Naive thymus-derived CD4-positive, alpha-beta T cell (primary cell): Measurements from ENCODE around the gene PLEKHM3. TPM values are rescaled to one million over a fixed set of nuclear protein-coding genes. Genes with fewer than 3 reads are reported as not detected.
A peak's percentile ranks its signal among the peaks of the same experiment; 100 is the strongest.
"Not testable (repeated sequence)": the region's sequence is repeated elsewhere in the genome, so short reads cannot be mapped to it uniquely, and the experiment has no call there.

ENCODE experiments used
- ATAC-seq: fragments of 150-1000 bp; cut with Tn5 transposase; 2 replicates; pipeline ENCODE4 v1.10.0; 2021; ENCODE audit warnings: mild to moderate bottlenecking, moderate library complexity
- CTCF ChIA-PET: fragments of 350-600 bp; sonication (Branson Sonifier 250); formaldehyde crosslinking; loops from one replicate; lab custom pipeline; 2021; ENCODE audit warnings: antibody characterized with exemption; lab: Charles Lee
- POLR2A ChIA-PET: fragments of 350-600 bp; sonication (Branson Sonifier 250); formaldehyde crosslinking; loops from one replicate; lab custom pipeline; 2021; ENCODE audit warnings: antibody characterized with exemption, inconsistent platforms; lab: Charles Lee
- DNase-seq, 9 donors: peaks; one replicate each; pipeline versions ENCODE4 v3.0.0 to v3.0.0-alpha.2; 2020 to 2022; ENCODE audit warnings: mixed read lengths in 1 of 9
- H3K27ac ChIP-seq: one replicate; pipeline ENCODE4 v1.7.0; 2013; ENCODE audit warnings: mild to moderate bottlenecking, low read depth, low read length, moderate library complexity
- H3K27me3 ChIP-seq, 2 donors: one replicate each; pipeline ENCODE4 v1.7.0; 2013; ENCODE audit warnings: low read length in 2 of 2, mild to moderate bottlenecking in 2 of 2, moderate library complexity in 2 of 2; ENCODE audit not compliant: control insufficient read depth in 2 of 2, insufficient read depth in 2 of 2
- H3K36me3 ChIP-seq, 3 experiments: 1 replicate in 2 of 3; 2 replicates in 1 of 3; pipeline ENCODE4 v1.7.0; 2013; ENCODE audit warnings: low read length in 3 of 3, mild to moderate bottlenecking in 3 of 3, moderate library complexity in 1 of 3; ENCODE audit not compliant: insufficient read depth in 3 of 3, control insufficient read depth in 2 of 3
- H3K4me1 ChIP-seq, 2 donors: one replicate each; pipeline ENCODE4 v1.7.0; 2013; ENCODE audit warnings: low read length in 2 of 2, mild to moderate bottlenecking in 2 of 2, moderate library complexity in 1 of 2; ENCODE audit not compliant: control insufficient read depth in 2 of 2, insufficient read depth in 2 of 2
- H3K4me3 ChIP-seq: 2 replicates; pipeline ENCODE4 v1.7.0; 2013; ENCODE audit warnings: mild to moderate bottlenecking, low read length
- H3K9me3 ChIP-seq, 3 experiments: 1 replicate in 2 of 3; 2 replicates in 1 of 3; pipeline ENCODE4 v1.7.0; 2013; ENCODE audit warnings: low read length in 3 of 3; ENCODE audit not compliant: control insufficient read depth in 2 of 3
- H3K27ac Mint-ChIP-seq, 9 donors: one replicate each; pipeline ENCODE4 v1.8.0; 2020 to 2022; ENCODE audit warnings: mixed read lengths in 9 of 9, mild to moderate bottlenecking in 8 of 9, moderate library complexity in 5 of 9, inconsistent platforms in 2 of 9
- H3K27me3 Mint-ChIP-seq, 5 donors: one replicate each; pipeline ENCODE4 v1.8.0; 2021 to 2022; ENCODE audit warnings: mixed read lengths in 5 of 5, mild to moderate bottlenecking in 1 of 5
- H3K36me3 Mint-ChIP-seq, 5 donors: one replicate each; pipeline ENCODE4 v1.8.0; 2020 to 2022; ENCODE audit warnings: mixed read lengths in 5 of 5, mild to moderate bottlenecking in 3 of 5, inconsistent platforms in 1 of 5
- H3K4me1 Mint-ChIP-seq, 7 donors: one replicate each; pipeline ENCODE4 v1.8.0; 2020 to 2022; ENCODE audit warnings: mixed read lengths in 7 of 7, mild to moderate bottlenecking in 3 of 7, inconsistent platforms in 1 of 7
- H3K4me3 Mint-ChIP-seq, 10 donors: one replicate each; pipeline ENCODE4 v1.8.0; 2020 to 2022; ENCODE audit warnings: mild to moderate bottlenecking in 10 of 10, mixed read lengths in 10 of 10, moderate library complexity in 6 of 10, inconsistent platforms in 2 of 10
- H3K9me3 Mint-ChIP-seq, 11 donors: one replicate each; pipeline ENCODE4 v1.8.0; 2020 to 2022; ENCODE audit warnings: mixed read lengths in 11 of 11, mild to moderate bottlenecking in 4 of 11, inconsistent platforms in 1 of 11, moderate library complexity in 1 of 11
- intact Hi-C, 2 donors: fragments of 100-400 bp; cut with micrococcal nuclease; formaldehyde crosslinking; loops; one replicate each; pipeline ENCODE4 v1.15.1; 2023
- polyA plus RNA-seq, 2 donors: library from polyadenylated mRNA; unstranded; fragments of 300-500 nt; fragmentation: Illumina TruSeq; gene quantifications; one replicate each; pipeline ENCODE4 v1.2.3, GENCODE V29; 2021
- total RNA-seq, 6 experiments: library from RNA in 5 of 6; stranded (reverse) in 5 of 6; gene quantifications; 1 replicate in 5 of 6; 2 replicates in 1 of 6; pipeline ENCODE4 v1.2.3 and lab custom pipeline; 2021 to 2026

Gene PLEKHM3
- total and polyA plus RNA-seq, 7 experiments from 2014 or later = 3.8 to 19.4 (median 13.8) TPM

DNA sequence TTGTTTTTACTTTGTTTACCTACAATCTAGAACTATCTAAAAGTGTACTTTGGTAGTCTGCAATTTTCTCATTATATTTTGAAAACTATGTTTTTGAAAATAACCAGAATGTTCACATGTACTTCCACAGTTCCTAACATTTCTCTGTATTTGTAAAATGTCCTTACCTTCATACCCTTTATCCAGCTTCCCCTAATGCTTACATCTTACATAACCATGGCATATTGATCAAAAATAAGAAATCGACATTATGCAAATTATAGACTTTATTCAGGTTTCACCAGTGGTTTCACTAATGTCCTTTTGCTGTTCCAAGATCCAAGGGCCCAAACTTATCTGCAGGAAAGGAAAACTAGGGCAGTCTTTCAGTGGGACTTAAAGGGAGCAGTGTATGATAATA, 114.1 kb downstream of the PLEKHM3 start:
- peaks cover 0 to 8% (median 0%) of the 10 kb centered on the region in 7 donors for H3K4me1 Mint-ChIP-seq
- DNase-seq (no peak), ATAC-seq (no peak)
- Histone ChIP-seq H3K36me3 (peaks cover 0 to 4% (median 0%) of the 10 kb centered on the region in 3 experiments), H3K27me3 (no peaks in the 10 kb centered on the region), H3K4me1 (no peaks in the 10 kb centered on the region), H3K27ac (no peak overlapping the region), H3K9me3 (no peaks in the 10 kb centered on the region), H3K4me3 (no peak overlapping the region)
- peaks cover 0 to 1% (median 0%) of the 10 kb centered on the region in 11 donors for H3K9me3 Mint-ChIP-seq
- ChIA-PET POLR2A (no interaction called here), CTCF (no interaction called here)
- intact Hi-C loops = no loop called here
- H3K4me3 Mint-ChIP-seq = no peak overlapping the region
- H3K36me3 Mint-ChIP-seq = peaks cover 0 to 64% (median 47%) of the 10 kb centered on the region in 5 donors
- no peak overlapping the region for H3K27ac Mint-ChIP-seq
- no peaks in the 10 kb centered on the region for H3K27me3 Mint-ChIP-seq

DNA sequence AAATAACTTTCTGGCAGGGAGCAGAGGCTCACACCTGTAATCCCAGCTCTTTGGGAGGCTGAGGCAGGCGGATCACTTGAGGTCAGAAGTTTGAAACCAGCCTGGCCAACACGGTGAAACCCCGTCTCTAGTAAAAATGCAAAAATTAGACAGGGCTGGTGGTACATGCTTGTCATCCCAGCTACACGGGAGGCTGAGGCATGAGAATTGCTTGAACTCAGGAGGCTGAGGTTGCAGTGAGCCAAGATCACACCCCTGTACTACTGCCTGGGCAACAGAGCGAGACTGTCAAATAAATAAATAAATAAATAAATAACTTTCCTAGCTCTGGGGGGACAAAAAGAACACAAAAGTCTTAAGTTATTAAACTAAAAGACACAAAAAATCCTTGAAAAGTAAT, 118.8 kb downstream of the PLEKHM3 start:
- ATAC-seq, H3K27ac Mint-ChIP-seq, H3K4me1 ChIP-seq, DNase-seq, H3K4me1 Mint-ChIP-seq, POLR2A ChIA-PET, H3K4me3 ChIP-seq, H3K27me3 Mint-ChIP-seq, H3K36me3 ChIP-seq, H3K27me3 ChIP-seq, intact Hi-C loops, H3K4me3 Mint-ChIP-seq, H3K27ac ChIP-seq, CTCF ChIA-PET, H3K9me3 Mint-ChIP-seq, H3K9me3 ChIP-seq: not testable (repeated sequence)
- peaks cover 0 to 66% (median 38%) of the 10 kb centered on the region in 5 donors for H3K36me3 Mint-ChIP-seq

DNA sequence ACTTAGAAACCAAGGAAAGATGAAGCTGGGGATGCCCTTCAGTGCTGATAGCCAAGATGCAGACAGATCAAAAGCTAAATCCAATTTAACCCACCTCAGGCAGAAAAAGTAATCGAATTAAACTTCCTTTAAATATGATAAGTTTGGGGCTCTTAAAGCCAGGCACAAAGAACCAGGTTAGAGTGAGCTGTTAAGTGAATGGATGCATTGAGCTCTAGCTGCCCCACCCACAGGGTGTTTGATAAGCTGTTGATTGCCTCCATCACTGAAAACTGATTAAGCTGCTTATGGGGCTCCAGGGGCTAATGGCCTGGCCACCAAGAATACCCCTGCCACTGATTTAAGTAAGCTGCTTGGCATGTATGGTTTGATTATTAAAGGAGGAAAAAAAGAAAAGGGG, 119.8 kb downstream of the PLEKHM3 start:
- Histone ChIP-seq H3K27ac (no peak overlapping the region), H3K27me3 (no peaks in the 10 kb centered on the region), H3K4me3 (no peak overlapping the region), H3K9me3 (no peaks in the 10 kb centered on the region), H3K4me1 (no peaks in the 10 kb centered on the region), H3K36me3 (peaks cover 0 to 8% (median 0%) of the 10 kb centered on the region in 3 experiments)
- DNase-seq (no peak), ATAC-seq (no peak)
- CTCF ChIA-PET = no interaction called here
- intact Hi-C loops = no loop called here
- Mint-ChIP-seq H3K9me3 (no peaks in the 10 kb centered on the region), H3K27me3 (no peaks in the 10 kb centered on the region), H3K4me1 (no peaks in the 10 kb centered on the region), H3K27ac (no peak overlapping the region), H3K4me3 (no peak overlapping the region), H3K36me3 (peaks cover 0 to 66% (median 37%) of the 10 kb centered on the region in 5 donors)
- POLR2A ChIA-PET = no interaction called here

DNA sequence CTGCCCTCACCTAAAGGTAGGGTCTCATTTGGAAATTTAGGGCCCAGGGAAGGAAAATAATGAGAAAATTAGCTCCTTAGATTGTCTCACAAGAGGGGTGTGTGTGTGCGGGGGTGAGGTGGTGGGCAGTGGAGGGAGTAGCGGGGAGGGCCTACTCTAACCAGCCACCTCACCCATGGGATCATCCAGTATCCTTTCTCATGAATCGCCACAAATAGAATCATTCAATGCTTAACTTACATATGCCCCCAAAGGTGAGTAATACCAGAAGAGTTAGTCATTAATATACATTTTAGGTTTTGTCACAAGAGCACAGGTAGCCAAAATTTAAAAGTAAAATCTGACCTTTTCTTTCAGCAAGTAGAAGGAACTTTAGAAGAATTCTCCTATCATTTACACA, 122.1 kb downstream of the PLEKHM3 start:
- Histone ChIP-seq H3K9me3 (no peaks in the 10 kb centered on the region), H3K27me3 (no peaks in the 10 kb centered on the region), H3K4me3 (no peak overlapping the region), H3K36me3 (peaks cover 0 to 4% (median 0%) of the 10 kb centered on the region in 3 experiments), H3K4me1 (no peaks in the 10 kb centered on the region), H3K27ac (no peak overlapping the region)
- Mint-ChIP-seq H3K9me3 (no peaks in the 10 kb centered on the region), H3K4me3 (no peak overlapping the region), H3K27me3 (no peaks in the 10 kb centered on the region), H3K36me3 (peaks cover 0 to 62% (median 39%) of the 10 kb centered on the region in 5 donors), H3K27ac (peak overlapping the region in 1 of 9 donors; percentile 17), H3K4me1 (no peaks in the 10 kb centered on the region)
- intact Hi-C loops = no loop called here
- ATAC-seq (no peak), DNase-seq (no peak)
- CTCF ChIA-PET = no interaction called here
- POLR2A ChIA-PET = no interaction called here

DNA sequence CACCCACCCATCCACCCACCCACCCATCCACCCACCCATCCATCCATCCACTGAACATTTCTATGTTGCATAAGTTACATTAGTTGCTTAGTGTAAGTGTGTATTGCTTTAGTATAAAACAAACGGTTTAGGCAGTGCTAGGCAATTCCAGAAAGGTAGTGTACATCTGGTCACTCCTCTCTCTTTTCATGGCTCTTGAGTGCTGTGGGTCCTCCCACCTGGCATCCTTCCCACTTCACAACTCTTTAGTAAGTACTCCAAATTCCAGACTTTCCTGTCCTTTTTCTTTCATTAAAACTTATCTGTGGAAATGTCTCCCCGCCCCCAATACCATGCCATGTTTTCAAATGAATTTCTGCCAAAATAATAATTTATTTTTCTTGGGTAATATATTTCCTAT, 122.5 kb downstream of the PLEKHM3 start:
- H3K27ac ChIP-seq = no peak overlapping the region
- CTCF ChIA-PET = no interaction called here
- Mint-ChIP-seq H3K4me3 (no peak overlapping the region), H3K36me3 (peaks cover 0 to 59% (median 35%) of the 10 kb centered on the region in 5 donors), H3K9me3 (no peaks in the 10 kb centered on the region), H3K27ac (peak overlapping the region in 1 of 9 donors; percentile 17), H3K27me3 (no peaks in the 10 kb centered on the region), H3K4me1 (no peaks in the 10 kb centered on the region)
- POLR2A ChIA-PET = no interaction called here
- DNase-seq (no peak), ATAC-seq (no peak)
- H3K27me3 ChIP-seq = no peaks in the 10 kb centered on the region
- peaks cover 0 to 4% (median 0%) of the 10 kb centered on the region in 3 experiments for H3K36me3 ChIP-seq
- H3K4me3 ChIP-seq = no peak overlapping the region
- no peaks in the 10 kb centered on the region for H3K9me3 ChIP-seq
- no peaks in the 10 kb centered on the region for H3K4me1 ChIP-seq
- intact Hi-C loops = no loop called here

DNA sequence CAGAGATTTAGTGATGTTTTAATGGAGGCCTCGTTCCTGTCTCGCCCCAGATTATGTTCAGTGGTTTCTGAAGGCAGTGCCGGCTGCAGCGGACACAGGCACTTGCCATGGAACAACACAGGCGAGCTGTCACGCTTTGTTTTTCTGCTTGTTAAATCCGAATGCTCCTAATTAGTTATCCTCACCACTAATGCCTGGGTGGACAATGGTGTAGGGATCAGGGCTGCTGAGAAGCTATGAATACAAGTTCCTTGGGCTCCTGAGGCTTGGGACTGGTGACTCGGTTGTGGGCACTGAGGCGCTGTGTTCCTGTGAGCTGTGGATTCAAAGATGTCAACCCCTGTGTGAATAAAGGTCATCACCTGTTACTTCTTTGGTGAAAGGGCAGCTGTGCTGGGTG, 123.5 kb downstream of the PLEKHM3 start:
- no peaks in the 10 kb centered on the region for H3K4me1 Mint-ChIP-seq
- CTCF ChIA-PET = no interaction called here
- H3K4me3 Mint-ChIP-seq = no peak overlapping the region
- no peaks in the 10 kb centered on the region for H3K9me3 Mint-ChIP-seq
- no peaks in the 10 kb centered on the region for H3K27me3 Mint-ChIP-seq
- H3K36me3 Mint-ChIP-seq = peaks cover 0 to 55% (median 32%) of the 10 kb centered on the region in 5 donors
- POLR2A ChIA-PET = no interaction called here
- no peaks in the 10 kb centered on the region for H3K27me3 ChIP-seq
- ATAC-seq (no peak), DNase-seq (no peak)
- no peaks in the 10 kb centered on the region for H3K4me1 ChIP-seq
- H3K36me3 ChIP-seq = peaks cover 0 to 4% (median 0%) of the 10 kb centered on the region in 3 experiments
- H3K27ac Mint-ChIP-seq = no peak overlapping the region
- H3K9me3 ChIP-seq = no peaks in the 10 kb centered on the region
- H3K4me3 ChIP-seq = no peak overlapping the region
- intact Hi-C loops = no loop called here
- H3K27ac ChIP-seq = no peak overlapping the region

DNA sequence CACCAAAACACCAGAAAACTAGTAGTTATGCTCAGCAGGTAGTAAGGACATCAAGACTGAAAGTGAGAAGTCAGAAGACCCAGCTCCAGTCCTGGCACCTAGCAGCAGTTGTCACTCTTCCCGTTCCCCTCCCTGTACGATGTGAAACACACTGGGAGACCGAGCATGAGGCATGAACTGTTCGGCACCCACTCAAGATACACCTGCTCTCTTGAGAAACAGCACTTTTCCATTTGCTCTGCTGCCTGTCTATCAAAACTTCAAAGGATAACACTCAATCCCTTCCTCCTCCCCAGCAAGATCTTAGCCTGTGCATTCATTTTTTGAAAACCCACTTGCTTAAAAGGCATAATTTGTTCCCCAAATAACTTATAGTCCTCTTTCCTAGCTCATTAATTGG, 123.9 kb downstream of the PLEKHM3 start:
- no peak overlapping the region for H3K4me3 ChIP-seq
- CTCF ChIA-PET = no interaction called here
- H3K27me3 ChIP-seq = no peaks in the 10 kb centered on the region
- no peaks in the 10 kb centered on the region for H3K4me1 ChIP-seq
- peaks cover 0 to 4% (median 0%) of the 10 kb centered on the region in 3 experiments for H3K36me3 ChIP-seq
- no peaks in the 10 kb centered on the region for H3K4me1 Mint-ChIP-seq
- peaks cover 0 to 55% (median 32%) of the 10 kb centered on the region in 5 donors for H3K36me3 Mint-ChIP-seq
- POLR2A ChIA-PET = no interaction called here
- H3K27ac ChIP-seq = no peak overlapping the region
- intact Hi-C loops = no loop called here
- DNase-seq = no peak
- H3K4me3 Mint-ChIP-seq = no peak overlapping the region
- no peaks in the 10 kb centered on the region for H3K27me3 Mint-ChIP-seq
- no peak overlapping the region for H3K27ac Mint-ChIP-seq
- ATAC-seq = no peak
- H3K9me3 Mint-ChIP-seq = no peaks in the 10 kb centered on the region
- no peaks in the 10 kb centered on the region for H3K9me3 ChIP-seq
